Activated CD8-positive, alpha-beta memory T cell treated with anti-CD3 and anti-CD28 coated beads, Interleukin-2, amount 10 ng/mL, durations not matched to agents 7 days and 5 days (primary cell): ENCODE measurements around the gene CYSRT1. TPM values are rescaled to one million over a fixed set of nuclear protein-coding genes. Genes with fewer than 3 reads are reported as not detected.
A peak's percentile ranks its signal among the peaks of the same experiment; 100 is the strongest.

Experiments used
- ATAC-seq: fragments of 150-1000 bp; cut with Tn5 transposase; one replicate; pipeline ENCODE4 v1.10.0; 2021; ENCODE audit warnings: moderate library complexity
- CTCF ChIA-PET: fragments of 350-600 bp; sonication (Branson Sonifier 250); formaldehyde crosslinking; loops from one replicate; lab custom pipeline; 2021; ENCODE audit warnings: antibody characterized with exemption; lab: Charles Lee
- DNase-seq: peaks from one replicate; pipeline ENCODE4 v3.0.0-alpha.2; 2020
- H3K27ac Mint-ChIP-seq: one replicate; pipeline ENCODE4 v1.8.0; 2021; ENCODE audit warnings: mild to moderate bottlenecking, mixed read lengths
- H3K27me3 Mint-ChIP-seq: one replicate; pipeline ENCODE4 v1.8.0; 2021; ENCODE audit warnings: mixed read lengths
- H3K36me3 Mint-ChIP-seq: one replicate; pipeline ENCODE4 v1.8.0; 2021; ENCODE audit warnings: mild to moderate bottlenecking, mixed read lengths
- H3K4me1 Mint-ChIP-seq: one replicate; pipeline ENCODE4 v1.8.0; 2021; ENCODE audit warnings: mixed read lengths
- H3K4me3 Mint-ChIP-seq: one replicate; pipeline ENCODE4 v1.8.0; 2021; ENCODE audit warnings: mild to moderate bottlenecking, moderate library complexity, mixed read lengths
- H3K9me3 Mint-ChIP-seq: one replicate; pipeline ENCODE4 v1.8.0; 2022; ENCODE audit warnings: low read depth, mixed read lengths
- total RNA-seq, 2 experiments: library from RNA; stranded (reverse); gene quantifications; one replicate each; pipeline ENCODE4 v1.2.3, GENCODE V29; 2021

The CYSRT1 gene
- under 1 TPM; 0.53 to 0.89 TPM for total RNA-seq

GRCh38 chr9:137224830-137225694 lies at the start of gene CYSRT1:
TSS of gene CYSRT1 (plus strand) at chr9:137225174. CDS start at chr9:137225622, 448 bp downstream.
- no peak for ATAC-seq
- Mint-ChIP-seq H3K27me3 (no peaks in the 10 kb centered on the region), H3K4me1 (peaks cover 18% of the 10 kb centered on the region), H3K9me3 (no peaks in the 10 kb centered on the region), H3K4me3 (peak within 1 kb of the TSS; percentile 72), H3K36me3 (no peaks in the 10 kb centered on the region), H3K27ac (peak within 1 kb of the TSS; percentile 72)
- CTCF ChIA-PET: interaction anchor here (0.8 to 6.8 kb wide), 11 partner anchors 14 to 178 kb away, joined by 3 to 110 read pairs (median 5); partner anchors contain the start of genes ANAPC2, NELFB, NRARP and SSNA1
- peak; percentile 66 for DNase-seq

GRCh38 chr9:137175345-137175961 lies 49.5 kb upstream of the CYSRT1 start:
- DNase-seq (no peak), ATAC-seq (no peak)
- no peaks in the 10 kb centered on the region for H3K4me1 Mint-ChIP-seq
- H3K9me3 Mint-ChIP-seq: no peaks in the 10 kb centered on the region
- H3K27me3 Mint-ChIP-seq: peaks cover 31% of the 10 kb centered on the region
- no peak overlapping the region for H3K4me3 Mint-ChIP-seq
- H3K36me3 Mint-ChIP-seq: no peaks in the 10 kb centered on the region
- no peak overlapping the region for H3K27ac Mint-ChIP-seq
- CTCF ChIA-PET: interaction anchor here (1.2 to 2.7 kb wide), 6 partner anchors 12 to 80 kb away, joined by 4 to 10 read pairs (median 5); partner anchors contain the start of genes RNF208 and RNF224

GRCh38 chr9:137176302-137177182 lies 48.4 kb upstream of the CYSRT1 start:
- H3K27me3 Mint-ChIP-seq: peaks cover 20% of the 10 kb centered on the region
- H3K4me3 Mint-ChIP-seq: no peak overlapping the region
- ATAC-seq (peak; percentile 71), DNase-seq (peak; percentile 54)
- CTCF ChIA-PET: interaction anchor here (0.6 to 2.7 kb wide), 10 partner anchors 11 to 141 kb away, joined by 3 to 10 read pairs (median 4); partner anchors contain the start of gene SSNA1
- H3K36me3 Mint-ChIP-seq: no peaks in the 10 kb centered on the region
- no peaks in the 10 kb centered on the region for H3K4me1 Mint-ChIP-seq
- no peaks in the 10 kb centered on the region for H3K9me3 Mint-ChIP-seq
- H3K27ac Mint-ChIP-seq: no peak overlapping the region

- Mint-ChIP-seq H3K9me3 (no peaks in the 10 kb centered on the region), H3K4me1 (no peaks in the 10 kb centered on the region), H3K27ac (no peak overlapping the region), H3K4me3 (no peak overlapping the region), H3K27me3 (peaks cover 10% of the 10 kb centered on the region), H3K36me3 (peaks cover 4% of the 10 kb centered on the region)
- CTCF ChIA-PET: interaction anchor here (0.8 to 0.9 kb wide), 2 partner anchors 49 to 83 kb away, joined by 3 read pairs; partner anchors contain the start of gene RNF224
- no peak for ATAC-seq
- no peak for DNase-seq
These were observed 46.6 kb upstream of the CYSRT1 start for GRCh38 chr9:137178201-137178938.

GRCh38 chr9:137178939-137179630 lies 45.9 kb upstream of the CYSRT1 start:
- Mint-ChIP-seq H3K27me3 (peaks cover 3% of the 10 kb centered on the region), H3K36me3 (peaks cover 4% of the 10 kb centered on the region), H3K27ac (no peak overlapping the region), H3K4me3 (no peak overlapping the region), H3K4me1 (no peaks in the 10 kb centered on the region), H3K9me3 (no peaks in the 10 kb centered on the region)
- CTCF ChIA-PET: interaction anchor here (0.8 to 0.9 kb wide), 2 partner anchors 48 to 83 kb away, joined by 3 read pairs; partner anchors contain the start of gene RNF224
- DNase-seq (no peak), ATAC-seq (no peak)

GRCh38 chr9:137179761-137180160 lies 45.2 kb upstream of the CYSRT1 start:
- H3K9me3 Mint-ChIP-seq: no peaks in the 10 kb centered on the region
- no peak overlapping the region for H3K4me3 Mint-ChIP-seq
- peaks cover 4% of the 10 kb centered on the region for H3K36me3 Mint-ChIP-seq
- CTCF ChIA-PET: no interaction called here
- no peaks in the 10 kb centered on the region for H3K4me1 Mint-ChIP-seq
- ATAC-seq: no peak
- H3K27ac Mint-ChIP-seq: no peak overlapping the region
- DNase-seq: no peak
- peaks cover 2% of the 10 kb centered on the region for H3K27me3 Mint-ChIP-seq

GRCh38 chr9:137180491-137180890 lies 44.5 kb upstream of the CYSRT1 start:
- Mint-ChIP-seq H3K4me3 (no peak overlapping the region), H3K27me3 (no peaks in the 10 kb centered on the region), H3K36me3 (peaks cover 4% of the 10 kb centered on the region), H3K4me1 (peaks cover 1% of the 10 kb centered on the region), H3K9me3 (no peaks in the 10 kb centered on the region), H3K27ac (no peak overlapping the region)
- no peak for ATAC-seq
- DNase-seq: no peak
- CTCF ChIA-PET: no interaction called here

GRCh38 chr9:137181680-137182079 lies 43.3 kb upstream of the CYSRT1 start:
- ATAC-seq (no peak), DNase-seq (no peak)
- peaks cover 4% of the 10 kb centered on the region for H3K36me3 Mint-ChIP-seq
- CTCF ChIA-PET: no interaction called here
- no peak overlapping the region for H3K27ac Mint-ChIP-seq
- no peak overlapping the region for H3K4me3 Mint-ChIP-seq
- peaks cover 8% of the 10 kb centered on the region for H3K4me1 Mint-ChIP-seq
- no peaks in the 10 kb centered on the region for H3K27me3 Mint-ChIP-seq
- H3K9me3 Mint-ChIP-seq: no peaks in the 10 kb centered on the region

GRCh38 chr9:137182836-137183235 lies 42.1 kb upstream of the CYSRT1 start:
- no peak overlapping the region for H3K4me3 Mint-ChIP-seq

GRCh38 chr9:137183980-137184595 lies 40.9 kb upstream of the CYSRT1 start:
- Mint-ChIP-seq H3K27me3 (no peaks in the 10 kb centered on the region), H3K27ac (no peak overlapping the region), H3K4me3 (no peak overlapping the region), H3K4me1 (peaks cover 21% of the 10 kb centered on the region), H3K9me3 (no peaks in the 10 kb centered on the region), H3K36me3 (peaks cover 4% of the 10 kb centered on the region)
- no peak for ATAC-seq
- CTCF ChIA-PET: no interaction called here
- no peak for DNase-seq

More at GRCh38 chr9:137182836-137183235, 42.1 kb upstream of the CYSRT1 start:
- no peaks in the 10 kb centered on the region for H3K9me3 Mint-ChIP-seq
- H3K27ac Mint-ChIP-seq: no peak overlapping the region
- DNase-seq (no peak), ATAC-seq (no peak)
- CTCF ChIA-PET: no interaction called here
- peaks cover 4% of the 10 kb centered on the region for H3K36me3 Mint-ChIP-seq
- no peaks in the 10 kb centered on the region for H3K27me3 Mint-ChIP-seq
- peaks cover 19% of the 10 kb centered on the region for H3K4me1 Mint-ChIP-seq

GRCh38 chr9:137184881-137185660 lies 39.9 kb upstream of the CYSRT1 start:
- ATAC-seq: no peak
- CTCF ChIA-PET: no interaction called here
- H3K27ac Mint-ChIP-seq: no peak overlapping the region
- H3K4me3 Mint-ChIP-seq: no peak overlapping the region
- peaks cover 4% of the 10 kb centered on the region for H3K36me3 Mint-ChIP-seq
- peaks cover 28% of the 10 kb centered on the region for H3K4me1 Mint-ChIP-seq
- H3K9me3 Mint-ChIP-seq: no peaks in the 10 kb centered on the region
- H3K27me3 Mint-ChIP-seq: no peaks in the 10 kb centered on the region
- no peak for DNase-seq
